KMS-11 (cell line): ENCODE results near the gene EME2.

Source experiments
- H2AFZ ChIP-seq: fragments of 200-600 bp; sonication (generic); 2 replicates; pipeline ENCODE4 v1.6.1; 2016; ENCODE audit warnings: antibody characterized with exemption, mixed run types, low read depth
- H3K27ac ChIP-seq: fragments of 200-600 bp; sonication (generic); 2 replicates; pipeline ENCODE4 v1.6.1; 2016; ENCODE audit warnings: mild to moderate bottlenecking, mixed run types
- H3K27me3 ChIP-seq: fragments of 200-600 bp; sonication (generic); 2 replicates; pipeline ENCODE4 v1.6.1; 2017; ENCODE audit warnings: mild to moderate bottlenecking, low read depth, mixed run types, moderate library complexity; ENCODE audit not compliant: insufficient read depth
- H3K36me3 ChIP-seq: fragments of 200-600 bp; sonication (generic); 2 replicates; pipeline ENCODE4 v1.6.1; 2017; ENCODE audit warnings: mild to moderate bottlenecking, mixed run types; ENCODE audit not compliant: insufficient read depth
- H3K4me1 ChIP-seq: fragments of 200-600 bp; sonication (generic); 2 replicates; pipeline ENCODE4 v1.6.1; 2016; ENCODE audit warnings: mild to moderate bottlenecking, low read depth, mixed run types; ENCODE audit not compliant: poor library complexity, severe bottlenecking
- H3K4me2 ChIP-seq: fragments of 200-600 bp; sonication (generic); 2 replicates; pipeline ENCODE4 v1.7.0; 2016; ENCODE audit warnings: mild to moderate bottlenecking, mixed run types
- H3K4me3 ChIP-seq: fragments of 200-600 bp; sonication (generic); IDR thresholded peaks from 2 replicates; pipeline ENCODE4 v1.6.1; 2017; ENCODE audit warnings: low read depth, low read length, mixed read lengths; ENCODE audit not compliant: insufficient read depth
- H3K79me2 ChIP-seq: fragments of 200-600 bp; sonication (generic); 2 replicates; pipeline ENCODE4 v1.6.1; 2016; ENCODE audit warnings: low read depth, mixed run types; ENCODE audit not compliant: insufficient read depth
- H3K9ac ChIP-seq: fragments of 200-600 bp; sonication (generic); 2 replicates; pipeline ENCODE4 v1.6.1; 2016; ENCODE audit warnings: mild to moderate bottlenecking, mixed run types
- H4K20me1 ChIP-seq: fragments of 200-600 bp; sonication (generic); 2 replicates; pipeline ENCODE4 v1.6.1; 2016; ENCODE audit warnings: mild to moderate bottlenecking, mixed run types; ENCODE audit not compliant: insufficient read depth
- TF ChIP-seq, protein P1 (sequence below): fragments of 200-600 bp; sonication (generic); conservative IDR thresholded peaks from 2 replicates; pipeline ENCODE4 v1.6.1; 2017; ENCODE audit warnings: low read depth, mild to moderate bottlenecking, antibody characterized with exemption, low read length, moderate library complexity, mixed read lengths

Gene EME2

DNA sequence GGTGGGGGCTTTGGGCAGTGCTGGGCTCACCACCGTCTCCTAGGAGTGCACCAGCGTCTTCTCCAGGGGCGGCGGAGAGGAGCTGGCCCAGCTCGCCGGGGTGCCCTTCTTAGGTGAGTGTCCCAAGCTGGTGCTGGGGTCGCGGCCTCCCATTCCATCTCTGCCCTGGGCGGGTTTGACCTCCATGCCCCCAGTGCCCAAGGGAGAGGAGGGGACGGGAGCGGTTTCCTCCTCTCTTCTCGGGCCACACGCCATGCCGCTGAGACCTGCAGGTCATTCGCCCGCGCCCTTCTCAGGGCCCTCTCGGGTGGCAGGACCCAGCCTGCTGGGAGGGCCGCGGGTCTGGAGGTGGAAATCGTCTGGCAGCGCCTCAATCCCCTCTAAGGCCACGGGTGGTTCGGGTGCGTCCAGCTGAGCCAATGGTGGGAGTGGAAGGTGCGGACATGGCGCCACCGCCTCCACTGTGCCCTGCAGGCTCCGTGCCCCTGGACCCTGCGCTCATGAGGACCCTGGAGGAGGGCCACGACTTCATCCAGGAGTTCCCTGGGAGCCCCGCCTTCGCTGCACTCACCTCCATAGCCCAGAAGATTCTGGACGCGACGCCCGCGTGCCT is 15.6 kb downstream of the EME2 start:
- H3K36me3 ChIP-seq = no peaks in the 10 kb centered on the region
- H3K4me3 ChIP-seq = no peak overlapping the region
- H3K9ac ChIP-seq = no peak overlapping the region
- H3K4me2 ChIP-seq = no peak overlapping the region
- no peaks in the 10 kb centered on the region for H3K27me3 ChIP-seq
- no peaks in the 10 kb centered on the region for H4K20me1 ChIP-seq
- H3K27ac ChIP-seq = no peak overlapping the region
- TF ChIP-seq, protein P1, sequence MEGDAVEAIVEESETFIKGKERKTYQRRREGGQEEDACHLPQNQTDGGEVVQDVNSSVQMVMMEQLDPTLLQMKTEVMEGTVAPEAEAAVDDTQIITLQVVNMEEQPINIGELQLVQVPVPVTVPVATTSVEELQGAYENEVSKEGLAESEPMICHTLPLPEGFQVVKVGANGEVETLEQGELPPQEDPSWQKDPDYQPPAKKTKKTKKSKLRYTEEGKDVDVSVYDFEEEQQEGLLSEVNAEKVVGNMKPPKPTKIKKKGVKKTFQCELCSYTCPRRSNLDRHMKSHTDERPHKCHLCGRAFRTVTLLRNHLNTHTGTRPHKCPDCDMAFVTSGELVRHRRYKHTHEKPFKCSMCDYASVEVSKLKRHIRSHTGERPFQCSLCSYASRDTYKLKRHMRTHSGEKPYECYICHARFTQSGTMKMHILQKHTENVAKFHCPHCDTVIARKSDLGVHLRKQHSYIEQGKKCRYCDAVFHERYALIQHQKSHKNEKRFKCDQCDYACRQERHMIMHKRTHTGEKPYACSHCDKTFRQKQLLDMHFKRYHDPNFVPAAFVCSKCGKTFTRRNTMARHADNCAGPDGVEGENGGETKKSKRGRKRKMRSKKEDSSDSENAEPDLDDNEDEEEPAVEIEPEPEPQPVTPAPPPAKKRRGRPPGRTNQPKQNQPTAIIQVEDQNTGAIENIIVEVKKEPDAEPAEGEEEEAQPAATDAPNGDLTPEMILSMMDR = no peak
- H3K4me1 ChIP-seq = peaks cover 7% of the 10 kb centered on the region
- no peak overlapping the region for H2AFZ ChIP-seq
- peaks cover 32% of the 10 kb centered on the region for H3K79me2 ChIP-seq

GRCh38 chr16:1788708-1789100 is 16.1 kb downstream of the EME2 start:
- Histone ChIP-seq H2AFZ (no peak overlapping the region), H3K27ac (no peak overlapping the region), H3K36me3 (no peaks in the 10 kb centered on the region), H3K27me3 (no peaks in the 10 kb centered on the region), H3K4me2 (no peak overlapping the region), H3K4me1 (peaks cover 7% of the 10 kb centered on the region), H3K79me2 (peaks cover 27% of the 10 kb centered on the region), H4K20me1 (no peaks in the 10 kb centered on the region), H3K4me3 (no peak overlapping the region), H3K9ac (no peak overlapping the region)
- TF ChIP-seq, protein P1 = no peak

DNA sequence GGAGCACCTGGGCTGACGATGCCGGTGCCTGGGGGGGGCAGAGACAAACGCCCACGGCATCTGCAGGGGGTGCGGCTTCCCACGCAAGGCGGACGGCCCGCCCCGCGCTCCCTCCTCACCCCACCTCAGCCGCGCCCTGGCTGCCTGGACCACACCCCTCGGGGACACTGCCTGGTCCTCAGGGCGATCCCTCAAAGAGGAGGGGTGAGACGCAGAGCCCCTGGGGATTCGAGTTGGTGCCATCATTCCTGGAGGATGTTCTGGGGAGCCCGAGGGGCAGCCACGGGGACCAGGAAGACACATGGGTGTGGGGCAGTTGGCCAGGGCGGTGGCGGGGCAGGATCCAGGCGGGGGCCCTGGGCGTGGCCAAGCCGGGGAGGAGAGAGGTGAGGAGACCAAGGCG is 17.0 kb downstream of the EME2 start:
- no peak overlapping the region for H3K27ac ChIP-seq
- no peak overlapping the region for H2AFZ ChIP-seq
- no peak overlapping the region for H3K4me2 ChIP-seq
- no peaks in the 10 kb centered on the region for H4K20me1 ChIP-seq
- H3K9ac ChIP-seq = no peak overlapping the region
- H3K27me3 ChIP-seq = no peaks in the 10 kb centered on the region
- peaks cover 17% of the 10 kb centered on the region for H3K79me2 ChIP-seq
- TF ChIP-seq, protein P1 = no peak
- H3K36me3 ChIP-seq = no peaks in the 10 kb centered on the region
- H3K4me3 ChIP-seq = no peak overlapping the region
- no peaks in the 10 kb centered on the region for H3K4me1 ChIP-seq

GRCh38 chr16:1790261-1790610 is 17.6 kb downstream of the EME2 start:
- H2AFZ ChIP-seq = no peak overlapping the region
- no peaks in the 10 kb centered on the region for H3K36me3 ChIP-seq
- no peaks in the 10 kb centered on the region for H3K4me1 ChIP-seq
- H4K20me1 ChIP-seq = no peaks in the 10 kb centered on the region
- H3K4me3 ChIP-seq = no peak overlapping the region
- H3K27me3 ChIP-seq = no peaks in the 10 kb centered on the region
- H3K27ac ChIP-seq = no peak overlapping the region
- H3K4me2 ChIP-seq = no peak overlapping the region
- H3K79me2 ChIP-seq = peaks cover 12% of the 10 kb centered on the region
- TF ChIP-seq, protein P1 = no peak
- no peak overlapping the region for H3K9ac ChIP-seq
